Esophagus muscularis mucosa (tissue), 3 donors: ENCODE measurements around the gene CNTN5.

Experiments used
- CTCF ChIP-seq, 3 experiments: fragments of 200-600 bp in 2 of 3; fragments of 450-650 bp in 1 of 3; sonication (generic) in 2 of 3; IDR thresholded peaks; one replicate each; pipeline ENCODE4 v1.5.1; 2017 to 2019; ENCODE audit warnings: antibody characterized with exemption in 3 of 3, mild to moderate bottlenecking in 2 of 3, moderate library complexity in 1 of 3
- POLR2A ChIP-seq: fragments of 450-650 bp; IDR thresholded peaks from one replicate; pipeline ENCODE4 v1.6.1; 2017; ENCODE audit warnings: antibody characterized with exemption, moderate library complexity, mild to moderate bottlenecking, low read depth

DNA sequence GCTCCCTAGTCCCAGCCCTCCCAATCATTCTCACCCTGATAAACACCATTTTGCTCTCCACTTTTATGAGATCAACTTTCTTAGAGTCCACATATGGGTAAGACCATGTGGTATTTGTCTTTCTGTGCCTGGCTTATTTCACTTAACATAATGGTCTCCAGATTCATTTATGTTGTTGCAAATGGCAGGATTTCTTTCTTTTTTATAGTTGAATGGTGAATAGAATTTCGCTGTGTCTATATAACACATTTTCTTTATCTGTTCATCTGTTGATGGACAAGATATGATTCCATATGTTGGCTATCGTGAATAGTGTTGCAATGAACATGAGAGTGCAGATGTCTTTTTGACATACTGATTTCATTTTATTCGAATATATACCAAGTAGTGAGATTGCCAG lies 1298.9 kb downstream of the CNTN5 start:
- TF ChIP-seq CTCF (IDR thresholded peaks at IDR 0.05), result no peak
- TF ChIP-seq POLR2A, result no peak
